OCI-LY7 (cell line): ENCODE measurements around the gene FNDC10.
"Not testable (repeated sequence)": the region's sequence is repeated elsewhere in the genome, so short reads cannot be mapped to it uniquely, and the experiment has no call there.

Experiments
- EZH2phosphoT487 ChIP-seq: fragments of 200-600 bp; sonication (generic); IDR thresholded peaks from 2 replicates; pipeline ENCODE4 v1.6.1; 2018; ENCODE audit warnings: low read depth, borderline replicate concordance, mild to moderate bottlenecking, mixed run types, antibody characterized with exemption, low read length, moderate library complexity, mixed read lengths
- TF ChIP-seq, protein P1 (sequence below): fragments of 200-600 bp; sonication (generic); conservative IDR thresholded peaks from 2 replicates; pipeline ENCODE4 v1.5.1; 2014; ENCODE audit warnings: mild to moderate bottlenecking, antibody characterized with exemption, low read length, moderate library complexity, mixed read lengths

DNA sequence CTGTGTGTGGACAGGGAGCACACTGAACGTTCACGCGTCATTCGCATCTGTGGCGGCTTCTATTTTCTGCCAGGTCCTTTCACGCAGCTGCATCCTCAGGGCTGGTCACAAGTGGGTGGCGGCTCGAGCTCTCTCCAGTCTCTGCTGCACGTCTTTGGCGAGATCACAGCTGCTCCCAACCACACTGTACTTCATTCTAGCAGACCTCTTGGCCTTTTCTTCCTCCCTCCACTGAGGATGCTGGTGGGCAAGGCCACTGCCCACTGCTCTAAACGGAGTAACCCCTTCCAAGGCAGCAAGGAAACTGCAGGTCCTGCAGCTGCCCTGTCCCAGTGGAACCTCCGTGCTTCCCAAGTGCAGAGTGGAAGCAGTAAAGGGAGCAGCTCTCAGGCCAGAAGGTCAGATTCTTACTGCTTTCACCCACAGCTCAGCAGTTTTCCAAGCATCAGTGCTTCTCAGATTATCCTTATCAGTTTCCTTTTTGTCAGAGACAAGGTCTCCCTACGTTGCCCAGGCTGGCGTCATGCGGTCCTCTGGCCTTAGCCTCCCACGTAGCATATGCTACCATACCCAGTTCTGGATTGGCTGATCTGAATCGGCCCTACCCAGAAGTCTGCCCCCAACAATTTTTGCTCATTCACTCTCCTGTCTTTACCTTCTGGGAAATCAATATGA is 47.8 kb upstream of the FNDC10 start:
- TF ChIP-seq, protein P1, sequence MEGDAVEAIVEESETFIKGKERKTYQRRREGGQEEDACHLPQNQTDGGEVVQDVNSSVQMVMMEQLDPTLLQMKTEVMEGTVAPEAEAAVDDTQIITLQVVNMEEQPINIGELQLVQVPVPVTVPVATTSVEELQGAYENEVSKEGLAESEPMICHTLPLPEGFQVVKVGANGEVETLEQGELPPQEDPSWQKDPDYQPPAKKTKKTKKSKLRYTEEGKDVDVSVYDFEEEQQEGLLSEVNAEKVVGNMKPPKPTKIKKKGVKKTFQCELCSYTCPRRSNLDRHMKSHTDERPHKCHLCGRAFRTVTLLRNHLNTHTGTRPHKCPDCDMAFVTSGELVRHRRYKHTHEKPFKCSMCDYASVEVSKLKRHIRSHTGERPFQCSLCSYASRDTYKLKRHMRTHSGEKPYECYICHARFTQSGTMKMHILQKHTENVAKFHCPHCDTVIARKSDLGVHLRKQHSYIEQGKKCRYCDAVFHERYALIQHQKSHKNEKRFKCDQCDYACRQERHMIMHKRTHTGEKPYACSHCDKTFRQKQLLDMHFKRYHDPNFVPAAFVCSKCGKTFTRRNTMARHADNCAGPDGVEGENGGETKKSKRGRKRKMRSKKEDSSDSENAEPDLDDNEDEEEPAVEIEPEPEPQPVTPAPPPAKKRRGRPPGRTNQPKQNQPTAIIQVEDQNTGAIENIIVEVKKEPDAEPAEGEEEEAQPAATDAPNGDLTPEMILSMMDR = not testable (repeated sequence)
- TF ChIP-seq EZH2phosphoT487 = not testable (repeated sequence)
